B cell (primary cell): ENCODE measurements around the gene TIE1. TPM values are rescaled to one million over a fixed set of nuclear protein-coding genes. Genes with fewer than 3 reads are reported as not detected.

ENCODE experiments used
- ATAC-seq: fragments of 200-7000 bp; cut with Tn5 transposase; one replicate; pipeline ENCODE4 v1.10.0; 2021; ENCODE audit warnings: low read depth, mild to moderate bottlenecking, moderate number of reproducible peaks, moderate library complexity
- CTCF ChIA-PET: fragments of 350-600 bp; sonication (Branson Sonifier 250); formaldehyde crosslinking; loops from one replicate; lab custom pipeline; 2021; ENCODE audit warnings: antibody characterized with exemption, inconsistent platforms; lab: Charles Lee
- POLR2A ChIA-PET: fragments of 350-600 bp; sonication (Branson Sonifier 250); formaldehyde crosslinking; loops from one replicate; lab custom pipeline; 2021; ENCODE audit warnings: antibody characterized with exemption; lab: Charles Lee
- DNase-seq: peaks from one replicate; pipeline ENCODE4 v3.0.0; 2013
- H2AFZ ChIP-seq: 2 replicates; pipeline ENCODE4 v1.6.1; 2012; ENCODE audit warnings: mild to moderate bottlenecking, low read depth, low read length; ENCODE audit not compliant: insufficient read depth, poor library complexity, severe bottlenecking
- H3K27ac ChIP-seq, 2 donors: 1 replicate in 1 of 2; 2 replicates in 1 of 2; pipeline ENCODE4 v1.5.1; 2012 to 2013; ENCODE audit warnings: low read length in 2 of 2, mild to moderate bottlenecking in 2 of 2, moderate library complexity in 1 of 2
- H3K27me3 ChIP-seq, 4 experiments: fragments of 200-600 bp in 1 of 4; sonication (generic) in 1 of 4; replicated peaks in 1 of 4; 1 replicate in 2 of 4; 2 replicates in 2 of 4; pipeline versions ENCODE4 v1.6.1 to v1.7.0; 2013 to 2016; ENCODE audit warnings: low read length in 3 of 4, mild to moderate bottlenecking in 2 of 4, mixed read lengths in 1 of 4, moderate library complexity in 1 of 4; ENCODE audit not compliant: insufficient read depth in 4 of 4, control insufficient read depth in 3 of 4; ENCODE audit errors: control extremely low read depth in 1 of 4
- H3K36me3 ChIP-seq, 2 experiments: replicated peaks in 1 of 2; 1 replicate in 1 of 2; 2 replicates in 1 of 2; pipeline versions ENCODE4 v1.6.1 to v1.7.1; 2013; ENCODE audit warnings: low read length in 1 of 2; ENCODE audit not compliant: insufficient read depth in 2 of 2, control insufficient read depth in 1 of 2; ENCODE audit errors: control extremely low read depth in 1 of 2, extremely low read depth in 1 of 2
- H3K4me1 ChIP-seq, 2 donors: fragments of 200-600 bp in 1 of 2; sonication (generic) in 1 of 2; 1 replicate in 1 of 2; 2 replicates in 1 of 2; pipeline versions ENCODE4 v1.5.1 to v1.6.1; 2013 to 2017; ENCODE audit warnings: low read length in 2 of 2; ENCODE audit not compliant: control insufficient read depth in 2 of 2, insufficient read depth in 2 of 2
- H3K4me2 ChIP-seq: replicated peaks from 2 replicates; pipeline ENCODE3; 2012; ENCODE audit warnings: mild to moderate bottlenecking, low read depth, low read length; ENCODE audit not compliant: poor library complexity, severe bottlenecking
- H3K4me3 ChIP-seq, 5 experiments: fragments of 200-600 bp in 1 of 5; sonication (generic) in 1 of 5; 1 replicate in 3 of 5; 2 replicates in 2 of 5; pipeline versions ENCODE4 v1.5.1 to v1.7.0; 2011 to 2016; ENCODE audit warnings: low read length in 4 of 5, mild to moderate bottlenecking in 4 of 5, low read depth in 2 of 5, control low read depth in 1 of 5, moderate library complexity in 1 of 5; ENCODE audit not compliant: insufficient read depth in 1 of 5; ENCODE audit errors: control extremely low read depth in 1 of 5, extremely low read depth in 1 of 5
- H3K79me2 ChIP-seq: fragments of 200-600 bp; sonication (generic); one replicate; pipeline ENCODE4 v1.6.0; 2016; ENCODE audit warnings: low read length; ENCODE audit not compliant: control insufficient read depth, insufficient read depth
- H3K9ac ChIP-seq: fragments of 200-600 bp; sonication (generic); 2 replicates; pipeline ENCODE4 v1.6.1; 2017; ENCODE audit warnings: mild to moderate bottlenecking, low read length, moderate library complexity
- H3K9me3 ChIP-seq, 3 donors: one replicate each; pipeline versions ENCODE4 v1.6.1 to v1.7.1; 2013; ENCODE audit warnings: low read length in 2 of 3; ENCODE audit not compliant: control insufficient read depth in 2 of 3, insufficient read depth in 1 of 3; ENCODE audit errors: control extremely low read depth in 1 of 3
- H4K20me1 ChIP-seq: 2 replicates; pipeline ENCODE4 v1.6.0; 2012; ENCODE audit warnings: mild to moderate bottlenecking, low read length; ENCODE audit not compliant: insufficient read depth, control insufficient read depth, poor library complexity, severe bottlenecking
- H3K27ac Mint-ChIP-seq: one replicate; pipeline ENCODE4 v1.8.0; 2021; ENCODE audit warnings: mixed read lengths
- H3K27me3 Mint-ChIP-seq: one replicate; pipeline ENCODE4 v1.8.0; 2021; ENCODE audit warnings: mixed read lengths
- H3K4me1 Mint-ChIP-seq: one replicate; pipeline ENCODE4 v1.8.0; 2021; ENCODE audit warnings: mixed read lengths
- H3K4me3 Mint-ChIP-seq: one replicate; pipeline ENCODE4 v1.8.0; 2021; ENCODE audit warnings: mixed read lengths
- H3K9me3 Mint-ChIP-seq: one replicate; pipeline ENCODE4 v1.8.0; 2022; ENCODE audit warnings: mixed read lengths; ENCODE audit not compliant: insufficient read depth
- EZH2 ChIP-seq: IDR thresholded peaks from 2 replicates; pipeline ENCODE4 v1.6.1; 2012; ENCODE audit warnings: borderline replicate concordance, low read depth, mild to moderate bottlenecking, moderate library complexity, low read length; ENCODE audit not compliant: insufficient read depth, poor library complexity, severe bottlenecking
- WGBS: methylation state at CpG from one replicate; pipeline ENCODE4 v1.1.5; 2013; ENCODE audit warnings: missing lambda C conversion rate; ENCODE audit not compliant: insufficient coverage; 5-methylcytosine and 5-hydroxymethylcytosine counted together
- intact Hi-C: fragments of 100-400 bp; cut with micrococcal nuclease; formaldehyde crosslinking; loops from one replicate; pipeline ENCODE4 v1.10.0; 2022
- polyA plus RNA-seq: library from polyadenylated mRNA; depleted of rRNA; stranded (reverse); fragments of >200 nt; gene quantifications from 2 replicates; pipeline ENCODE4 v1.2.3, GENCODE V29; 2012
- total RNA-seq, 2 donors: library from RNA; stranded (reverse); fragments of 120-200 nt in 1 of 2; gene quantifications; 1 replicate in 1 of 2; 2 replicates in 1 of 2; pipeline versions ENCODE4 v1.2.3 to v1.2.4, GENCODE V29; 2013 to 2022
- TF ChIP-seq, protein P1 (sequence below): fragments of 200-600 bp; IDR thresholded peaks from one replicate; pipeline ENCODE4 v1.8.0; 2022; ENCODE audit warnings: antibody characterized with exemption, mild to moderate bottlenecking

The TIE1 gene
- total and polyA plus RNA-seq, 2 donors (not counting 1 experiment from before 2014, with no cell fraction given) = 0.10 TPM; not detected in 1

- Mint-ChIP-seq H3K9me3 (no peaks in the 10 kb centered on the region), H3K27ac (no peak overlapping the region), H3K4me3 (no peak overlapping the region), H3K4me1 (no peaks in the 10 kb centered on the region), H3K27me3 (no peaks in the 10 kb centered on the region)
- ChIA-PET CTCF (no interaction called here), POLR2A (no interaction called here)
- Histone ChIP-seq H3K4me3 (no peak overlapping the region), H3K36me3 (no peaks in the 10 kb centered on the region), H3K9me3 (no peaks in the 10 kb centered on the region), H3K4me2 (no peak overlapping the region), H2AFZ (no peak overlapping the region), H3K4me1 (no peaks in the 10 kb centered on the region), H3K27me3 (no peaks in the 10 kb centered on the region), H3K27ac (no peak overlapping the region), H3K9ac (no peak overlapping the region), H4K20me1 (no peaks in the 10 kb centered on the region), H3K79me2 (no peaks in the 10 kb centered on the region)
- DNase-seq = no peak
- WGBS = 95% methylated on average over 3 of the region's 5 CpGs
- ATAC-seq = no peak
- intact Hi-C loops = no loop called here
- TF ChIP-seq, protein P1, sequence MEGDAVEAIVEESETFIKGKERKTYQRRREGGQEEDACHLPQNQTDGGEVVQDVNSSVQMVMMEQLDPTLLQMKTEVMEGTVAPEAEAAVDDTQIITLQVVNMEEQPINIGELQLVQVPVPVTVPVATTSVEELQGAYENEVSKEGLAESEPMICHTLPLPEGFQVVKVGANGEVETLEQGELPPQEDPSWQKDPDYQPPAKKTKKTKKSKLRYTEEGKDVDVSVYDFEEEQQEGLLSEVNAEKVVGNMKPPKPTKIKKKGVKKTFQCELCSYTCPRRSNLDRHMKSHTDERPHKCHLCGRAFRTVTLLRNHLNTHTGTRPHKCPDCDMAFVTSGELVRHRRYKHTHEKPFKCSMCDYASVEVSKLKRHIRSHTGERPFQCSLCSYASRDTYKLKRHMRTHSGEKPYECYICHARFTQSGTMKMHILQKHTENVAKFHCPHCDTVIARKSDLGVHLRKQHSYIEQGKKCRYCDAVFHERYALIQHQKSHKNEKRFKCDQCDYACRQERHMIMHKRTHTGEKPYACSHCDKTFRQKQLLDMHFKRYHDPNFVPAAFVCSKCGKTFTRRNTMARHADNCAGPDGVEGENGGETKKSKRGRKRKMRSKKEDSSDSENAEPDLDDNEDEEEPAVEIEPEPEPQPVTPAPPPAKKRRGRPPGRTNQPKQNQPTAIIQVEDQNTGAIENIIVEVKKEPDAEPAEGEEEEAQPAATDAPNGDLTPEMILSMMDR = no peak
- no peak for TF ChIP-seq EZH2
Measured at GRCh38 chr1:43314233-43314632, 13.5 kb downstream of the TIE1 start.

GRCh38 chr1:43315481-43315880 is 14.7 kb downstream of the TIE1 start:
- ChIA-PET POLR2A (no interaction called here), CTCF (no interaction called here)
- H3K9me3 ChIP-seq = no peaks in the 10 kb centered on the region
- no peak overlapping the region for H3K27ac ChIP-seq
- TF ChIP-seq, protein P1 = no peak
- no peak for TF ChIP-seq EZH2
- H3K4me2 ChIP-seq = no peak overlapping the region
- no peak overlapping the region for H3K4me3 Mint-ChIP-seq
- no peak for ATAC-seq
- intact Hi-C loops = no loop called here
- H3K36me3 ChIP-seq = no peaks in the 10 kb centered on the region
- no peak overlapping the region for H3K4me3 ChIP-seq
- no peaks in the 10 kb centered on the region for H3K4me1 ChIP-seq
- H3K27me3 Mint-ChIP-seq = no peaks in the 10 kb centered on the region
- no peaks in the 10 kb centered on the region for H3K79me2 ChIP-seq
- no peak overlapping the region for H2AFZ ChIP-seq
- no peaks in the 10 kb centered on the region for H3K9me3 Mint-ChIP-seq
- H4K20me1 ChIP-seq = no peaks in the 10 kb centered on the region
- no peaks in the 10 kb centered on the region for H3K27me3 ChIP-seq
- WGBS = 92% methylated on average over 2 of the region's 3 CpGs
- no peak for DNase-seq
- no peak overlapping the region for H3K27ac Mint-ChIP-seq
- H3K4me1 Mint-ChIP-seq = no peaks in the 10 kb centered on the region
- H3K9ac ChIP-seq = no peak overlapping the region
